ENCODE results near the gene ANKRD31.
"Not testable (repeated sequence)": the region's sequence is repeated elsewhere in the genome, so short reads cannot be mapped to it uniquely, and the experiment has no call there.

ANKRD31 gene

GRCh38 chr5:75185763-75186162 is 50.9 kb downstream of the ANKRD31 start:
- H3K27ac ChIP-seq, result no peak overlapping the region
- H3K4me3 ChIP-seq, result no peak overlapping the region
- no peaks in the 10 kb centered on the region for H3K9me3 ChIP-seq
- TF ChIP-seq CTCF (IDR thresholded peaks at IDR 0.05), result no peak
- H3K36me3 ChIP-seq, result no peaks in the 10 kb centered on the region
- H3K4me1 ChIP-seq, result no peaks in the 10 kb centered on the region
- H3K27me3 ChIP-seq, result no peaks in the 10 kb centered on the region
- DNase-seq, result no peak
- intact Hi-C loops (cut with DNase I; ENCODE audit: low total_unique reads), result no loop called here

GRCh38 chr5:75176009-75176408 is 60.7 kb downstream of the ANKRD31 start:
- H3K4me3 ChIP-seq; H3K27ac ChIP-seq; H3K4me1 ChIP-seq; H3K36me3 ChIP-seq; intact Hi-C loops (cut with DNase I; ENCODE audit: low total_unique reads); H3K27me3 ChIP-seq; DNase-seq: not testable (repeated sequence)
- peaks cover 0 to 14% (median 10%) of the 10 kb centered on the region in 3 donors for H3K9me3 ChIP-seq

GRCh38 chr5:75174872-75175271 is 61.8 kb downstream of the ANKRD31 start:
- intact Hi-C loops (cut with DNase I; ENCODE audit: low total_unique reads); H3K36me3 ChIP-seq; DNase-seq; H3K4me3 ChIP-seq; H3K27ac ChIP-seq; H3K27me3 ChIP-seq; H3K4me1 ChIP-seq: not testable (repeated sequence)
- H3K9me3 ChIP-seq, result peaks cover 0 to 14% (median 10%) of the 10 kb centered on the region in 3 donors

- H3K27me3 ChIP-seq, result no peaks in the 10 kb centered on the region
- peaks cover 0 to 6% (median 0%) of the 10 kb centered on the region in 3 donors for H3K9me3 ChIP-seq
- no peak for TF ChIP-seq CTCF (IDR thresholded peaks at IDR 0.05)
- H3K4me3 ChIP-seq, result no peak overlapping the region
- intact Hi-C loops (cut with DNase I; ENCODE audit: low total_unique reads), result no loop called here
- H3K36me3 ChIP-seq, result no peaks in the 10 kb centered on the region
- DNase-seq, result no peak
- H3K27ac ChIP-seq, result no peak overlapping the region
- H3K4me1 ChIP-seq, result no peaks in the 10 kb centered on the region
These were observed 67.2 kb downstream of the ANKRD31 start for GRCh38 chr5:75169516-75169915.

GRCh38 chr5:75168026-75168735 is 68.5 kb downstream of the ANKRD31 start:
- no peaks in the 10 kb centered on the region for H3K9me3 ChIP-seq
- H3K36me3 ChIP-seq, result no peaks in the 10 kb centered on the region
- intact Hi-C loops (cut with DNase I; ENCODE audit: low total_unique reads), result no loop called here
- H3K4me1 ChIP-seq, result no peaks in the 10 kb centered on the region
- H3K27ac ChIP-seq, result no peak overlapping the region
- DNase-seq, result no peak
- H3K27me3 ChIP-seq, result no peaks in the 10 kb centered on the region
- TF ChIP-seq CTCF (IDR thresholded peaks at IDR 0.05), result no peak
- no peak overlapping the region for H3K4me3 ChIP-seq

- Histone ChIP-seq H3K4me3 (no peak overlapping the region), H3K9me3 (no peaks in the 10 kb centered on the region), H3K36me3 (no peaks in the 10 kb centered on the region), H3K27me3 (no peaks in the 10 kb centered on the region), H3K4me1 (no peaks in the 10 kb centered on the region), H3K27ac (no peak overlapping the region)
- TF ChIP-seq CTCF (IDR thresholded peaks at IDR 0.05), result no peak
- DNase-seq, result no peak
- intact Hi-C loops (cut with DNase I; ENCODE audit: low total_unique reads), result no loop called here
These were observed 69.3 kb downstream of the ANKRD31 start for GRCh38 chr5:75167345-75167744.

GRCh38 chr5:75161508-75161907 is 75.2 kb downstream of the ANKRD31 start:
- H3K4me3 ChIP-seq; H3K36me3 ChIP-seq; H3K27ac ChIP-seq; DNase-seq; intact Hi-C loops (cut with DNase I; ENCODE audit: low total_unique reads); H3K27me3 ChIP-seq; H3K4me1 ChIP-seq: not testable (repeated sequence)
- H3K9me3 ChIP-seq, result peaks cover 6 to 16% (median 15%) of the 10 kb centered on the region in 3 donors
